Activated CD4-positive, alpha-beta T cell treated with anti-CD3 and anti-CD28 coated beads, Interleukin-2, amount 50 U/mL, for 4 hours (primary cell): ENCODE data around the gene UQCC5.
"Not testable (repeated sequence)": the region's sequence is repeated elsewhere in the genome, so short reads cannot be mapped to it uniquely, and the experiment has no call there.

Experiments
- DNase-seq, 2 experiments: peaks; one replicate each; pipeline ENCODE4 v3.0.0-alpha.2; 2020

The UQCC5 gene

GRCh38 chr3:52523386-52524257 lies 12.8 kb upstream of the UQCC5 start:
- DNase-seq: no peak

GRCh38 chr3:52524258-52524751 lies 12.1 kb upstream of the UQCC5 start:
- no peak for DNase-seq

GRCh38 chr3:52524752-52525679 lies 11.4 kb upstream of the UQCC5 start:
- DNase-seq: no peak

- no peak for DNase-seq
Measured at GRCh38 chr3:52525680-52526561, 10.5 kb upstream of the UQCC5 start.

- DNase-seq: not testable (repeated sequence)
Measured at GRCh38 chr3:52526671-52527038, 9.8 kb upstream of the UQCC5 start.

GRCh38 chr3:52527039-52527731 lies 9.2 kb upstream of the UQCC5 start:
- no peak for DNase-seq

- no peak for DNase-seq
Measured at GRCh38 chr3:52527732-52528585, 8.4 kb upstream of the UQCC5 start.

- DNase-seq: no peak
Measured at GRCh38 chr3:52528586-52529375, 7.6 kb upstream of the UQCC5 start.

- DNase-seq: no peak
Measured at GRCh38 chr3:52529376-52530333, 6.8 kb upstream of the UQCC5 start.

GRCh38 chr3:52530918-52531826 lies 5.2 kb upstream of the UQCC5 start:
- DNase-seq: no peak

GRCh38 chr3:52531860-52532516 lies 4.4 kb upstream of the UQCC5 start:
- DNase-seq: no peak

- DNase-seq: no peak
Measured at GRCh38 chr3:52532517-52532837, 3.9 kb upstream of the UQCC5 start.

- DNase-seq: no peak
Measured at GRCh38 chr3:52532838-52533622, 3.4 kb upstream of the UQCC5 start.

- DNase-seq: peak; percentile 29 to 41
Measured at GRCh38 chr3:52533623-52534280, 2.7 kb upstream of the UQCC5 start, which contains the start of gene NT5DC2. TSS of gene NT5DC2 (minus strand) at chr3:52533857. CDS start at chr3:52533737, 120 bp downstream.

GRCh38 chr3:52534281-52535183 lies 1.9 kb upstream of the UQCC5 start:
- no peak for DNase-seq
